GM10248 (cell line): ENCODE results near the gene B9D1.

Experiments used
- CTCF ChIA-PET: fragments of 300-600 bp; sonication (Branson Sonifier 250); formaldehyde crosslinking; extraction: SDS; loops from one replicate; lab custom pipeline; 2021; ENCODE audit warnings: antibody characterized with exemption; lab: Yijun Ruan, JAX
- POLR2A ChIA-PET: fragments of 350-650 bp; sonication (Branson Sonifier 250); formaldehyde crosslinking; extraction: SDS; loops from one replicate; lab custom pipeline; 2020; ENCODE audit warnings: antibody characterized with exemption; lab: Yijun Ruan, JAX
- DNase-seq: peaks from one replicate; pipeline ENCODE4 v3.0.0; 2012; ENCODE audit errors: extremely low spot score
- TF ChIP-seq, protein P1 (sequence below): IDR thresholded peaks from 2 replicates; pipeline ENCODE4 v1.5.1; 2012; ENCODE audit warnings: mild to moderate bottlenecking, low read depth; ENCODE audit errors: extremely low read depth, missing control alignments, control extremely low read depth

The B9D1 gene

DNA sequence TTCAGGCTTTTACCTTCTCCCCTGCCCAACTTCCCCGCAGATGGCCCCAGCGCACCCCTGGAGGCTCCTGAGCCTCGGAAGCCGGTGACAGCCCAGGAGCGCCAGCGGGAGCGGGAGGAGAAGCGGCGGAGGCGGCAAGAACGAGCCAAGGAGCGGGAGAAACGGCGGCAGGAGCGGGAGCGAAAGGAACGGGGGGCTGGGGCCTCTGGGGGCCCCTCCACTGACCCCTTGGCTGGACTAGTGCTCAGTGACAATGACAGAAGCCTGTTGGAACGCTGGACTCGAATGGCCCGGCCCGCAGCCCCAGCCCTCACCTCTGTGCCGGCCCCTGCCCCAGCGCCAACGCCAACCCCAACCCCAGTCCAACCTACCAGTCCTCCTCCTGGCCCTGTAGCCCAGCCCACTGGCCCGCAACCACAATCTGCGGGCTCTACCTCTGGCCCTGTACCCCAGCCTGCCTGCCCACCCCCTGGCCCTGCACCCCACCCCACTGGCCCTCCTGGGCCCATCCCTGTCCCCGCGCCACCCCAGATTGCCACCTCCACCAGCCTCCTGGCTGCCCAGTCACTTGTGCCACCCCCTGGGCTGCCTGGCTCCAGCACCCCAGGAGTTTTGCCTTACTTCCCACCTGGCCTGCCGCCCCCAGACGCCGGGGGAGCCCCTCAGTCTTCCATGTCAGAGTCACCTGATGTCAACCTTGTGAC, 19.4 kb upstream of the B9D1 start:
- CTCF ChIA-PET, result interaction anchor here (8.7 kb wide), 1 partner anchor 18 kb away, joined by 121 read pairs; the partner anchor contains the start of gene B9D1
- TF ChIP-seq, protein P1, sequence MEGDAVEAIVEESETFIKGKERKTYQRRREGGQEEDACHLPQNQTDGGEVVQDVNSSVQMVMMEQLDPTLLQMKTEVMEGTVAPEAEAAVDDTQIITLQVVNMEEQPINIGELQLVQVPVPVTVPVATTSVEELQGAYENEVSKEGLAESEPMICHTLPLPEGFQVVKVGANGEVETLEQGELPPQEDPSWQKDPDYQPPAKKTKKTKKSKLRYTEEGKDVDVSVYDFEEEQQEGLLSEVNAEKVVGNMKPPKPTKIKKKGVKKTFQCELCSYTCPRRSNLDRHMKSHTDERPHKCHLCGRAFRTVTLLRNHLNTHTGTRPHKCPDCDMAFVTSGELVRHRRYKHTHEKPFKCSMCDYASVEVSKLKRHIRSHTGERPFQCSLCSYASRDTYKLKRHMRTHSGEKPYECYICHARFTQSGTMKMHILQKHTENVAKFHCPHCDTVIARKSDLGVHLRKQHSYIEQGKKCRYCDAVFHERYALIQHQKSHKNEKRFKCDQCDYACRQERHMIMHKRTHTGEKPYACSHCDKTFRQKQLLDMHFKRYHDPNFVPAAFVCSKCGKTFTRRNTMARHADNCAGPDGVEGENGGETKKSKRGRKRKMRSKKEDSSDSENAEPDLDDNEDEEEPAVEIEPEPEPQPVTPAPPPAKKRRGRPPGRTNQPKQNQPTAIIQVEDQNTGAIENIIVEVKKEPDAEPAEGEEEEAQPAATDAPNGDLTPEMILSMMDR, result no peak
- DNase-seq, result no peak
- POLR2A ChIA-PET, result no interaction called here

DNA sequence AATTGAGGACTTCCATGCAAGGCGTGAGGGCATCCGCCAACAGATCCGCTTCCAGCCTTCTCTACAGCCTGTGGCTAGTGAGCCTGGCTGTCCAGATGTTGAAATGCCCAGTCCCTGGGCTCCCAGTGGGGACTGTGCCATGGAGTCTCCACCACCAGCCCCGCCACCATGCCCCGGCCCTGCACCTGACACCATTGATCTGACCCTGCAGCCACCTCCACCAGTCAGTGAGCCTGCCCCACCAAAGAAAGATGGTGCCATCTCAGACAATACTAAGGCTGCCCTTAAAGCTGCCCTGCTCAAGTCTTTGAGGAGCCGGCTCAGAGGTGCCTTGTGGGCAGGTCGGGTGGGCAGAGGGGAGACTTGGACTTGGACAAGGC, 18.8 kb upstream of the B9D1 start:
- DNase-seq, result no peak
- ChIA-PET POLR2A (no interaction called here), CTCF (interaction anchor here (0.9 to 8.7 kb wide), 2 partner anchors 12 to 18 kb away, joined by 4 to 121 read pairs; partner anchors contain the start of gene B9D1)
- TF ChIP-seq, protein P1, result no peak

DNA sequence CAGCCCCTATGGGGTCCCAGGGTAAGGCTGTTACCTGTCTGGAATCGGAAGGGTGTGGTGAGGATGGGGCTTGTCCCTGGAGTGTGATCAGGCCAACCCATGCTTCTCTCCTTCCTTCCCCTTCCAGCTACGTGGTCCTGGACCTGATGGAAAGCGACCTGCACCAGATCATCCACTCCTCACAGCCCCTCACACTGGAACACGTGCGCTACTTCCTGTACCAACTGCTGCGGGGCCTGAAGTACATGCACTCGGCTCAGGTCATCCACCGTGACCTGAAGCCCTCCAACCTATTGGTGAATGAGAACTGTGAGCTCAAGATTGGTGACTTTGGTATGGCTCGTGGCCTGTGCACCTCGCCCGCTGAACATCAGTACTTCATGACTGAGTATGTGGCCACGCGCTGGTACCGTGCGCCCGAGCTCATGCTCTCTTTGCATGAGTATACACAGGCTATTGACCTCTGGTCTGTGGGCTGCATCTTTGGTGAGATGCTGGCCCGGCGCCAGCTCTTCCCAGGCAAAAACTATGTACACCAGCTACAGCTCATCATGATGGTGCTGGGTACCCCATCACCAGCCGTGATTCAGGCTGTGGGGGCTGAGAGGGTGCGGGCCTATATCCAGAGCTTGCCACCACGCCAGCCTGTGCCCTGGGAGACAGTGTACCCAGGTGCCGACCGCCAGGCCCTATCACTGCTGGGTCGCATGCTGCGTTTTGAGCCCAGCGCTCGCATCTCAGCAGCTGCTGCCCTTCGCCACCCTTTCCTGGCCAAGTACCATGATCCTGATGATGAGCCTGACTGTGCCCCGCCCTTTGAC, 18.2 kb upstream of the B9D1 start:
- ChIA-PET CTCF (interaction anchor here (0.9 to 8.7 kb wide), 4 partner anchors 10 to 17 kb away, joined by 3 to 121 read pairs (median 4); partner anchors contain the start of gene B9D1), POLR2A (no interaction called here)
- TF ChIP-seq, protein P1, result no peak
- no peak for DNase-seq

DNA sequence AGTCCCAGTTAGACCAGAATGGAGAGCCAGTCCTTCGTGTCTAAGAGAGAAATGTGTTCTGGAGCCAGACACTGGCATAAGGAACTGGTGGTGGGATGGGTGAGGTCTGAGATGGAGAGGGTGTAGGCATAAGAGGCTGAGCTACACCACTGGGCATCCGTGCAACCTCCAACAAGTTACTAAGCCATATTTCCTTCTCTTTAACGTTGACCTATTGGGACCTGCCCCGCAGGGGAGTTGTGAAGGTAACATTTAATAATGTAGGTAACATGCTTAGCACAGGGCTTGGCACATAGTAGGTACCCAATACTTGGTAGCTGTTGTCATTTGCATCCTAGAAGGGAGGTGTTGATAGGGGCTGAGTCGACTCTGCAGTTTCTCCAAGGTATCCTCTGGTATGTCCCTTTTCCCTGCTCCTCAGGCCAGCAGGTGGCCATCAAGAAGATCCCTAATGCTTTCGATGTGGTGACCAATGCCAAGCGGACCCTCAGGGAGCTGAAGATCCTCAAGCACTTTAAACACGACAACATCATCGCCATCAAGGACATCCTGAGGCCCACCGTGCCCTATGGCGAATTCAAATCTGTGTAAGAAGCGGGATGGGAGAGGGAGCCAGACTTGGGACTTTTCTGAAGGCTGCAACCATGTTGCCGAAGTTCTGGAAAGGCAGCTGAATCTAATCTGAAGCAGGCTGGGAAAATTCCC, 17.0 kb upstream of the B9D1 start:
- no peak for DNase-seq
- ChIA-PET POLR2A (no interaction called here), CTCF (interaction anchor here (1.3 to 8.7 kb wide), 2 partner anchors 9 to 16 kb away, joined by 3 to 121 read pairs; partner anchors contain the start of gene B9D1)
- TF ChIP-seq, protein P1, result no peak

DNA sequence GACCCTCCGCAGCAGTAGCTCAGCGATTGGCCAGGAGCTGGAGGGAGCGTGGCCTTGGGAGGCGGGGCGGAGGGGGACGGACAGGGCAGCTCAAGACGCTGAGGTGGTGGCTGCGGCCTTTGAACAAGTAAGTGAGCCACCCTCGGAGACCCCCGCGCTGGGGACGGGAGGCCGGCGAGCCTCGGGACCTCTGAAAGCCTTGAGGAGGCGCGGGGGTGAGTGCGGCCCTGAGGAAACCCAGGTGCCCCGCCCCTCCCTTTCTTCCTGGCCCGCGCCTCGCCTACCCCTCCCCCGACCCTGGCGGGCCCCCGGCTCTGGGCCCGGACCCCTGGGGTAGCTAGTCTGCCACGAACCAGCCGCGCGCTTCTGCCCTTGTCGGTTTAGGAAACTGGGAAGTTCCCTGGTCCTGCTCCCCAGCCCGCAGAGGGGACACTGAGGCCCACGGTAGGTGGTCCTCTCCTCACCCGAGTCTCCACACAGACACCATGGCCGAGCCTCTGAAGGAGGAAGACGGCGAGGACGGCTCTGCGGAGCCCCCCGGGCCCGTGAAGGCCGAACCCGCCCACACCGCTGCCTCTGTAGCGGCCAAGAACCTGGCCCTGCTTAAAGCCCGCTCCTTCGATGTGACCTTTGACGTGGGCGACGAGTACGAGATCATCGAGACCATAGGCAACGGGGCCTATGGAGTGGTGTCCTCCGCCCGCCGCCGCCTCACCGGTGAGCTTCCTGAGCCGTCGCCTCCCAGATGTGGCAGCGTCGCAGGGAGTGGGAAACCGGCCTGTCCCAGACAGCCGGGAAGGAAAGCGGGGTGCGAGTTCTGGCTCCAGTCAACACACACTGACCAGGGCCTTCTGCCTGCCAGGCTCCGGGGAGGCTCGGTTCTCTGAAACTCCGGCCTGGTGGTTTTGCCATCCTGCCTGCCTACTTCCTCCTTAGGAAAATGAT, 16.2 kb upstream of the B9D1 start, which contains the start of gene MAPK7:
TSS of gene MAPK7 (plus strand) at position 83 of the 945 bp plus-strand sequence. CDS start at position 486, 403 bp downstream.
- POLR2A ChIA-PET, result interaction anchor here (0.7 to 1.7 kb wide), 3 partner anchors 14 to 315 kb away, joined by 3 to 7 read pairs (median 5); no protein-coding TSS in a partner anchor
- CTCF ChIA-PET, result interaction anchor here (1.0 to 8.7 kb wide), 11 partner anchors 10 to 388 kb away, joined by 3 to 121 read pairs (median 5); partner anchors contain the start of genes ALDH3A2 and B9D1
- no peak for DNase-seq
- TF ChIP-seq, protein P1, result no peak
